IMR-90 (cell line): ENCODE measurements around the gene RASSF3. TPM values are rescaled to one million over a fixed set of nuclear protein-coding genes. Genes with fewer than 3 reads are reported as not detected.

ENCODE experiments used
- ATAC-seq: fragments of 200-7000 bp; cut with Tn5 transposase; 2 replicates; pipeline ENCODE4 v1.9.1; 2020; ENCODE audit warnings: low read depth, mild to moderate bottlenecking, moderate library complexity
- BruUV-seq: library from RNA; stranded (reverse); fragments of 400-500 nt; replicated peaks from 2 replicates; lab custom pipeline; 2021; lab: Mats Ljungman, UMichigan
- CTCF ChIA-PET: fragments of 300-600 bp; formaldehyde crosslinking; extraction: SDS; loops from one replicate; lab custom pipeline; 2021; ENCODE audit warnings: antibody characterized with exemption; lab: Yijun Ruan, JAX
- POLR2A ChIA-PET: fragments of 300-600 bp; sonication (Branson Sonifier 250); formaldehyde crosslinking; loops from one replicate; lab custom pipeline; 2022; ENCODE audit warnings: antibody characterized with exemption; ENCODE audit not compliant: unreplicated experiment; lab: Charles Lee
- DNase-seq: peaks from one replicate; pipeline ENCODE4 v3.0.0; 2013
- H2AFZ ChIP-seq: replicated peaks from 2 replicates; pipeline ENCODE3; 2013; ENCODE audit warnings: low read length, mild to moderate bottlenecking; ENCODE audit not compliant: poor library complexity
- H2AK5ac ChIP-seq: 2 replicates; pipeline ENCODE4 v1.6.1; 2013; ENCODE audit warnings: low read depth, low read length, inconsistent platforms
- H2AK9ac ChIP-seq: replicated peaks from 2 replicates; pipeline ENCODE3; 2013; ENCODE audit warnings: mild to moderate bottlenecking, low read depth, low read length, moderate library complexity; ENCODE audit not compliant: poor library complexity
- H2BK120ac ChIP-seq: 2 replicates; pipeline ENCODE4 v1.6.1; 2013; ENCODE audit warnings: low read depth, low read length, inconsistent platforms
- H2BK15ac ChIP-seq: 3 replicates; pipeline ENCODE4 v1.6.1; 2013; ENCODE audit warnings: low read depth, low read length, inconsistent platforms
- H2BK20ac ChIP-seq: 2 replicates; pipeline ENCODE4 v1.6.1; 2013; ENCODE audit warnings: low read depth, mild to moderate bottlenecking, inconsistent platforms, low read length, moderate library complexity
- H2BK5ac ChIP-seq: 2 replicates; pipeline ENCODE4 v1.6.1; 2013; ENCODE audit warnings: mild to moderate bottlenecking, low read depth, low read length, inconsistent platforms; ENCODE audit not compliant: poor library complexity, severe bottlenecking
- H3K14ac ChIP-seq: replicated peaks from 2 replicates; pipeline ENCODE4 v1.6.1; 2013; ENCODE audit warnings: low read depth, low read length, inconsistent platforms
- H3K18ac ChIP-seq: 2 replicates; pipeline ENCODE4 v1.6.1; 2013; ENCODE audit warnings: low read depth, low read length, control low read depth
- H3K23ac ChIP-seq: 2 replicates; pipeline ENCODE4 v1.6.1; 2013; ENCODE audit warnings: low read depth, low read length, inconsistent platforms
- H3K27ac ChIP-seq: 2 replicates; pipeline ENCODE4 v1.5.1; 2013; ENCODE audit warnings: mild to moderate bottlenecking, control low read depth, low read length; ENCODE audit not compliant: insufficient read depth
- H3K27me3 ChIP-seq: 2 replicates; pipeline ENCODE4 v1.6.1; 2013; ENCODE audit warnings: low read length; ENCODE audit not compliant: control insufficient read depth, insufficient read depth
- H3K36me3 ChIP-seq: 2 replicates; pipeline ENCODE4 v1.6.1; 2013; ENCODE audit warnings: low read length, mixed read lengths; ENCODE audit not compliant: control insufficient read depth, insufficient read depth
- H3K4ac ChIP-seq: 2 replicates; pipeline ENCODE4 v1.6.1; 2013; ENCODE audit warnings: low read depth, low read length, inconsistent platforms
- H3K4me1 ChIP-seq: 2 replicates; pipeline ENCODE4 v1.6.1; 2013; ENCODE audit warnings: low read length, mixed read lengths; ENCODE audit not compliant: control insufficient read depth, insufficient read depth
- H3K4me2 ChIP-seq: 2 replicates; pipeline ENCODE4 v1.6.1; 2013; ENCODE audit warnings: low read depth, mild to moderate bottlenecking, control low read depth, low read length, moderate library complexity
- H3K4me3 ChIP-seq: 2 replicates; pipeline ENCODE4 v1.5.1; 2013; ENCODE audit warnings: low read depth, mild to moderate bottlenecking, control low read depth, low read length, moderate library complexity; ENCODE audit not compliant: insufficient read depth
- H3K56ac ChIP-seq: 2 replicates; pipeline ENCODE4 v1.6.1; 2013; ENCODE audit warnings: low read length, inconsistent platforms; ENCODE audit not compliant: insufficient read depth; ENCODE audit errors: extremely low read depth
- H3K79me1 ChIP-seq, 2 experiments: 2 replicates each; pipeline ENCODE4 v1.6.1; 2013; ENCODE audit warnings: low read length in 2 of 2, inconsistent platforms in 1 of 2, low read depth in 1 of 2
- H3K9ac ChIP-seq: 2 replicates; pipeline ENCODE4 v1.6.1; 2013; ENCODE audit warnings: low read depth, low read length, control low read depth
- H3K9me1 ChIP-seq: 2 replicates; pipeline ENCODE4 v1.6.1; 2013; ENCODE audit warnings: low read length, inconsistent platforms; ENCODE audit not compliant: insufficient read depth
- H3K9me3 ChIP-seq: 2 replicates; pipeline ENCODE4 v1.6.1; 2013; ENCODE audit warnings: low read length; ENCODE audit not compliant: control insufficient read depth, insufficient read depth
- H4K20me1 ChIP-seq: 2 replicates; pipeline ENCODE4 v1.6.1; 2013; ENCODE audit warnings: low read length, inconsistent platforms; ENCODE audit not compliant: insufficient read depth
- H4K5ac ChIP-seq: 2 replicates; pipeline ENCODE4 v1.6.1; 2013; ENCODE audit warnings: mild to moderate bottlenecking, low read depth, low read length, control low read depth
- H4K8ac ChIP-seq, 2 experiments: 2 replicates each; pipeline ENCODE4 v1.6.1; 2013; ENCODE audit warnings: low read depth in 2 of 2, low read length in 2 of 2, control low read depth in 1 of 2, inconsistent platforms in 1 of 2
- H4K91ac ChIP-seq: 2 replicates; pipeline ENCODE4 v1.6.1; 2013; ENCODE audit warnings: low read depth, low read length, inconsistent platforms; ENCODE audit not compliant: insufficient read depth
- BHLHE40 ChIP-seq: fragments of 150-350 bp; IDR thresholded peaks from 2 replicates; pipeline ENCODE4 v1.6.1; 2016; ENCODE audit warnings: mild to moderate bottlenecking, low read depth, low read length
- CEBPB ChIP-seq: IDR thresholded peaks from 2 replicates; pipeline ENCODE4 v1.6.1; 2012; ENCODE audit warnings: low read depth, low read length, improper control_type of control experiment
- CHD1 ChIP-seq: IDR thresholded peaks from 2 replicates; pipeline ENCODE4 v1.6.1; 2012; ENCODE audit warnings: low read depth, low read length, improper control_type of control experiment
- CTCF ChIP-seq: conservative IDR thresholded peaks from 2 replicates; pipeline ENCODE4 v1.5.1; 2012; ENCODE audit warnings: mild to moderate bottlenecking, low read depth, low read length, improper control_type of control experiment
- ELK1 ChIP-seq: fragments of 150-350 bp; IDR thresholded peaks from 2 replicates; pipeline ENCODE4 v1.6.1; 2016; ENCODE audit warnings: low read depth, mild to moderate bottlenecking, low read length, moderate library complexity, borderline replicate concordance
- FOS ChIP-seq: fragments of 150-350 bp; IDR thresholded peaks from 2 replicates; pipeline ENCODE4 v1.6.1; 2016; ENCODE audit warnings: low read depth, low read length
- MAFK ChIP-seq: IDR thresholded peaks from 2 replicates; pipeline ENCODE4 v1.6.1; 2012; ENCODE audit warnings: low read depth, low read length, improper control_type of control experiment
- MAZ ChIP-seq: IDR thresholded peaks from 2 replicates; pipeline ENCODE4 v1.6.1; 2012; ENCODE audit warnings: low read depth, mild to moderate bottlenecking, low read length, improper control_type of control experiment, moderate library complexity, borderline replicate concordance
- MXI1 ChIP-seq: IDR thresholded peaks from 2 replicates; pipeline ENCODE4 v1.6.1; 2012; ENCODE audit warnings: low read depth, mild to moderate bottlenecking, low read length, moderate library complexity, borderline replicate concordance
- NFE2L2 ChIP-seq: fragments of 150-350 bp; IDR thresholded peaks from 2 replicates; pipeline ENCODE4 v1.6.1; 2016; ENCODE audit warnings: low read depth, mild to moderate bottlenecking, low read length
- POLR2A ChIP-seq: IDR thresholded peaks from 2 replicates; pipeline ENCODE4 v1.6.1; 2012; ENCODE audit warnings: mild to moderate bottlenecking, low read depth, low read length
- RAD21 ChIP-seq: IDR thresholded peaks from 2 replicates; pipeline ENCODE4 v1.6.1; 2012; ENCODE audit warnings: low read length, improper control_type of control experiment
- RCOR1 ChIP-seq: IDR thresholded peaks from 2 replicates; pipeline ENCODE4 v1.6.1; 2012; ENCODE audit warnings: mild to moderate bottlenecking, low read length, improper control_type of control experiment; ENCODE audit not compliant: insufficient replicate concordance
- RFX5 ChIP-seq: IDR thresholded peaks from 2 replicates; pipeline ENCODE4 v1.8.0; 2012; ENCODE audit warnings: low read depth, mild to moderate bottlenecking, low read length, moderate library complexity
- SMC3 ChIP-seq: fragments of 150-350 bp; IDR thresholded peaks from 2 replicates; pipeline ENCODE4 v1.6.1; 2016; ENCODE audit warnings: low read depth, mild to moderate bottlenecking, antibody characterized with exemption, low read length, moderate library complexity
- USF2 ChIP-seq: fragments of 150-350 bp; IDR thresholded peaks from 2 replicates; pipeline ENCODE4 v1.6.1; 2017; ENCODE audit warnings: mild to moderate bottlenecking, antibody characterized with exemption, low read length, low read depth
- WGBS, 2 experiments: methylation state at CpG; one replicate each; pipeline versions ENCODE4 v1.1.5 to v1.1.7; 2013; ENCODE audit warnings: missing lambda C conversion rate in 2 of 2; ENCODE audit not compliant: insufficient read length in 1 of 2; ENCODE audit errors: extremely low coverage in 2 of 2; 5-methylcytosine and 5-hydroxymethylcytosine counted together
- dilution Hi-C: fragments of 300-500 bp; cut with HindIII; formaldehyde crosslinking; loops from one replicate; pipeline ENCODE4 v1.14.3; 2018; ENCODE audit warnings: low sequenced_read_pairs; ENCODE audit not compliant: unreplicated experiment
- in situ Hi-C: fragments of 300-500 bp; cut with MboI; formaldehyde crosslinking; loops from 3 replicates; pipeline ENCODE4 v1.14.3; 2019; ENCODE audit warnings: low sequenced_read_pairs, inconsistent platforms, mixed read lengths
- intact Hi-C: fragments of 100-400 bp; cut with micrococcal nuclease; formaldehyde crosslinking; loops from 2 replicates; pipeline ENCODE4 v1.10.0; 2022
- polyA plus RNA-seq, 3 experiments: library from polyadenylated mRNA; depleted of rRNA; stranded (reverse); fragments of >200 nt; gene quantifications; 2 replicates each; pipeline ENCODE4 v1.2.3, GENCODE V29; 2012; ENCODE audit warnings: low replicate concordance in 1 of 3
- total RNA-seq: library from RNA; depleted of rRNA; stranded (reverse); fragments of >200 nt; gene quantifications from 2 replicates; pipeline ENCODE4 v1.2.3, GENCODE V29; 2012

RASSF3 gene
- total and polyA plus RNA-seq, 2 of the 4 experiments (the other 2 are of a cell fraction): 18.7 to 39.3 TPM

GRCh38 chr12:64674367-64674922 is 64.2 kb downstream of the RASSF3 start:
- TF ChIP-seq RAD21 (no peak), BHLHE40 (no peak), MAFK (no peak), FOS (no peak), NFE2L2 (no peak), SMC3 (no peak), MXI1 (no peak), RFX5 (no peak), RCOR1 (no peak), ELK1 (no peak), MAZ (no peak), CHD1 (no peak), USF2 (no peak), CTCF (no peak), POLR2A (no peak), CEBPB (no peak)
- H3K4me1 ChIP-seq: peaks cover 25% of the 10 kb centered on the region
- BruUV-seq: no TSS peak
- no peak overlapping the region for H3K27ac ChIP-seq
- DNase-seq: no peak
- no peak overlapping the region for H3K9ac ChIP-seq
- H3K4ac ChIP-seq: no peak overlapping the region
- no peak overlapping the region for H2AK9ac ChIP-seq
- intact Hi-C loops: no loop called here
- no peak overlapping the region for H3K4me2 ChIP-seq
- H3K18ac ChIP-seq: no peak overlapping the region
- 0 out of 2 replicates have a peak overlapping the region, but pooled peaks have one; percentile 17 for H4K5ac ChIP-seq
- 80% methylated on average over 2 of the region's 10 CpGs; no CpG with 5 or more reads in 1 of the 2 experiments for WGBS, 2 experiments
- ChIA-PET CTCF (no interaction called here), POLR2A (no interaction called here)
- H2BK120ac ChIP-seq: no peak overlapping the region
- in situ Hi-C loops: no loop called here
- 0 out of 2 replicates have a peak overlapping the region, but pooled peaks have one; percentile 29 for H2AK5ac ChIP-seq
- H2AFZ ChIP-seq: no peak overlapping the region
- H4K20me1 ChIP-seq: peaks cover 57% of the 10 kb centered on the region; the same call in 1 of the 2 replicates
- no peaks in the 10 kb centered on the region for H3K36me3 ChIP-seq
- no peaks in the 10 kb centered on the region for H3K9me3 ChIP-seq
- no peak overlapping the region for H2BK5ac ChIP-seq
- peaks cover 29% of the 10 kb centered on the region for H3K9me1 ChIP-seq
- H3K27me3 ChIP-seq: no peaks in the 10 kb centered on the region
- H3K23ac ChIP-seq: 0 out of 2 replicates have a peak overlapping the region, but pooled peaks have one; percentile 89
- no peak for ATAC-seq
- H4K8ac ChIP-seq: no peak overlapping the region; a peak in 1 of 4 replicates
- H2BK20ac ChIP-seq: peak overlapping the region; percentile 26; the same call in 1 of the 2 replicates
- dilution Hi-C loops: no loop called here
- H3K4me3 ChIP-seq: no peak overlapping the region
- H3K56ac ChIP-seq: no peak overlapping the region
- H4K91ac ChIP-seq: peak overlapping the region; percentile 29; the same call in 1 of the 2 replicates
- H3K14ac ChIP-seq: peak overlapping the region; percentile 59; the same call in 1 of the 2 replicates
- H3K79me1 ChIP-seq: peaks cover 44 to 92% of the 10 kb centered on the region in 2 experiments
- no peak overlapping the region for H2BK15ac ChIP-seq
